ENCODE data around the gene PHTF2. TPM values are rescaled to one million over a fixed set of nuclear protein-coding genes. Genes with fewer than 3 reads are reported as not detected.

The PHTF2 gene
- total RNA-seq, 4 donors from 2014 or later = 15.1 to 28.8 (median 20.1) TPM

GRCh38 chr7:77971726-77972125 lies 173.2 kb downstream of the PHTF2 start:
- no peaks in the 10 kb centered on the region for H3K4me1 ChIP-seq
- H3K27ac ChIP-seq = no peak overlapping the region
- H3K27me3 ChIP-seq = no peaks in the 10 kb centered on the region
- no peaks in the 10 kb centered on the region for H3K36me3 ChIP-seq
- ATAC-seq = no peak
- no peaks in the 10 kb centered on the region for H3K9me3 ChIP-seq
- TF ChIP-seq EP300 (IDR thresholded peaks at IDR 0.05) = no peak
- TF ChIP-seq POLR2AphosphoS5 (IDR thresholded peaks at IDR 0.05) = no peak
- TF ChIP-seq CTCF (IDR thresholded peaks at IDR 0.05) = no peak
- H3K4me3 ChIP-seq = no peak overlapping the region

GRCh38 chr7:77975672-77976480 lies 177.3 kb downstream of the PHTF2 start:
- H3K27ac ChIP-seq = no peak overlapping the region
- no peaks in the 10 kb centered on the region for H3K27me3 ChIP-seq
- H3K4me3 ChIP-seq = no peak overlapping the region
- no peaks in the 10 kb centered on the region for H3K4me1 ChIP-seq
- H3K36me3 ChIP-seq = no peaks in the 10 kb centered on the region
- TF ChIP-seq EP300 (IDR thresholded peaks at IDR 0.05) (no peak), POLR2A (IDR thresholded peaks at IDR 0.05) (no peak), POLR2AphosphoS5 (IDR thresholded peaks at IDR 0.05) (no peak), CTCF (IDR thresholded peaks at IDR 0.05) (no peak)
- WGBS, 2 donors (ENCODE audit: low coverage in 1 of 2) = 76 to 89% methylated on average over 2 of the region's 2 CpGs
- no peak for ATAC-seq
- no peaks in the 10 kb centered on the region for H3K9me3 ChIP-seq

- no peak for ATAC-seq
- WGBS, 2 donors (ENCODE audit: low coverage in 1 of 2) = 59 to 85% methylated on average over 4 to 5 of the region's 5 CpGs
These were observed 180.6 kb downstream of the PHTF2 start for GRCh38 chr7:77979219-77979618.

GRCh38 chr7:77980087-77980713 lies 181.6 kb downstream of the PHTF2 start:
- H3K27ac ChIP-seq = no peak overlapping the region
- no peak overlapping the region for H3K4me3 ChIP-seq
- H3K27me3 ChIP-seq = no peaks in the 10 kb centered on the region
- no peaks in the 10 kb centered on the region for H3K9me3 ChIP-seq
- WGBS, 2 donors (ENCODE audit: low coverage in 1 of 2) = 65 to 78% methylated on average over 3 of the region's 3 CpGs
- no peaks in the 10 kb centered on the region for H3K36me3 ChIP-seq
- no peak for ATAC-seq
- TF ChIP-seq POLR2AphosphoS5 (IDR thresholded peaks at IDR 0.05) (no peak), POLR2A (IDR thresholded peaks at IDR 0.05) (no peak), CTCF (IDR thresholded peaks at IDR 0.05) (no peak), EP300 (IDR thresholded peaks at IDR 0.05) (no peak)
- H3K4me1 ChIP-seq = no peaks in the 10 kb centered on the region

More at GRCh38 chr7:77979219-77979618, 180.6 kb downstream of the PHTF2 start:
- no peaks in the 10 kb centered on the region for H3K27me3 ChIP-seq
- no peaks in the 10 kb centered on the region for H3K9me3 ChIP-seq
- H3K4me3 ChIP-seq = no peak overlapping the region
- no peak overlapping the region for H3K27ac ChIP-seq
- TF ChIP-seq POLR2A (IDR thresholded peaks at IDR 0.05) (no peak), CTCF (IDR thresholded peaks at IDR 0.05) (no peak), POLR2AphosphoS5 (IDR thresholded peaks at IDR 0.05) (no peak), EP300 (IDR thresholded peaks at IDR 0.05) (no peak)
- H3K36me3 ChIP-seq = no peaks in the 10 kb centered on the region
- no peaks in the 10 kb centered on the region for H3K4me1 ChIP-seq
